Lower lobe of right lung (tissue), 2 donors: ENCODE results near the gene TRIM8. TPM values are rescaled to one million over a fixed set of nuclear protein-coding genes. Genes with fewer than 3 reads are reported as not detected.

Experiments
- ATAC-seq, 2 donors: fragments of 200-7000 bp; cut with Tn5 transposase; one replicate each; pipeline ENCODE4 v1.9.1; 2020 to 2022; ENCODE audit warnings: mild to moderate bottlenecking in 2 of 2, moderate library complexity in 2 of 2
- DNase-seq: peaks from one replicate; pipeline ENCODE4 v3.0.0-alpha.2; 2020
- H3K27ac ChIP-seq: fragments of 200-600 bp; one replicate; pipeline ENCODE4 v1.8.0; 2022
- H3K27me3 ChIP-seq: fragments of 200-600 bp; one replicate; pipeline ENCODE4 v1.8.0; 2022; ENCODE audit warnings: low read depth
- H3K36me3 ChIP-seq: fragments of 200-600 bp; one replicate; pipeline ENCODE4 v1.8.0; 2022; ENCODE audit warnings: mild to moderate bottlenecking
- H3K4me1 ChIP-seq: fragments of 200-600 bp; one replicate; pipeline ENCODE4 v1.8.0; 2022
- H3K4me3 ChIP-seq: fragments of 200-600 bp; one replicate; pipeline ENCODE4 v1.8.0; 2022; ENCODE audit warnings: mild to moderate bottlenecking
- H3K9me3 ChIP-seq: fragments of 200-600 bp; one replicate; pipeline ENCODE4 v1.8.0; 2022
- CTCF ChIP-seq: fragments of 200-600 bp; IDR thresholded peaks from one replicate; pipeline ENCODE4 v1.8.0; 2022; ENCODE audit warnings: antibody characterized with exemption, mild to moderate bottlenecking
- intact Hi-C: fragments of 100-400 bp; cut with DNase I; formaldehyde crosslinking; loops from one replicate; pipeline ENCODE4 v1.11.0; 2022
- total RNA-seq: library from RNA; stranded (reverse); fragmentation: NEBNext Ultra II Directional; extraction: Animal tissue kit (Norgen Biotek cat#: 25700); gene quantifications from one replicate; pipeline ENCODE4 v1.2.1, GENCODE V29; 2021
- donor health status: DM: no; HTN: yes; CAD: no; lungs with severe emphysema.

TRIM8 gene
- total RNA-seq, 1 donor from 2014 or later, result 142 TPM

GRCh38 chr10:102701796-102702195 lies 57.5 kb downstream of the TRIM8 start:
- DNase-seq, result no peak
- Histone ChIP-seq H3K4me3 (no peak overlapping the region), H3K27ac (no peak overlapping the region), H3K36me3 (peaks cover 29% of the 10 kb centered on the region), H3K4me1 (no peaks in the 10 kb centered on the region), H3K27me3 (no peaks in the 10 kb centered on the region), H3K9me3 (no peaks in the 10 kb centered on the region)
- intact Hi-C loops, result no loop called here
- no peak for TF ChIP-seq CTCF
- ATAC-seq, result no peak

DNA sequence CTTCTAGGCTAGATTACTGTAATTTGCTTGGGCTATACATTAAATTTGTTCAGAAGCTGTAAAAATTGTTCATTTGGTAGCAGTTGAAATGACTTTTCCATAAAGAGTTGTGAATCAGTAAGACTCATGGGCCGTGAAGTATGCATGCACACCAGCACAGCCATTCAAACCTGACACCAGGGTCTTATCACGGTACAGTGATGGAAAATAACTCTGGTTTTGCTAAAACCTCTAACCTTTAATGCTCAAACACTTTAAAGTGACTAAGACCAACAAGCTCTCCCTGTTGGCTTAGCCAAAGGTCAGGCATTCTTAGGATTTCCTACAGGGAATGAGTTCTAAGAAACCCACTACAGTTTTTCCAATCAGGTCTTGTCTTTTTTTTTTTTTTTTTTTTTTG lies 58.5 kb downstream of the TRIM8 start:
- DNase-seq (no peak), ATAC-seq (no peak)
- intact Hi-C loops, result no loop called here
- H3K4me1 ChIP-seq, result no peaks in the 10 kb centered on the region
- H3K27ac ChIP-seq, result no peak overlapping the region
- H3K27me3 ChIP-seq, result no peaks in the 10 kb centered on the region
- H3K36me3 ChIP-seq, result peaks cover 21% of the 10 kb centered on the region
- H3K4me3 ChIP-seq, result no peak overlapping the region
- H3K9me3 ChIP-seq, result no peaks in the 10 kb centered on the region
- TF ChIP-seq CTCF, result no peak

DNA sequence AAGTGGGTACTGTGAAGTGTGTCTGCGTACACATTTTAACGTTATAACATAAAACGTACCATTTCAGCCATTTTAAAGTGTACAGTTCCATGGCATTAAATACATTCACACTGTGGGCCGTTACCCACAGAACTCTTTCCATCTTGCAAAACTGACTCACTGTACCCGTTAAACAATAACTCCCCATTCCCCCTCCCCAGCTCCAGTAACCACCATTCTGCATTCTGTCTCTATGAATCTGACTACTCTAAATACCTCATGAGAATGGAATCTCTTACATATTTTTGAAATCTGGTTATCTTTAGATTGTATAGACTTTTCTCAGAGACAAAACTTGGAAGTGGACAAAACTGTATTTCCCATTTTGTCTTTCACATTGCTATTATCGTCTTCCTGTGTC lies 60.6 kb downstream of the TRIM8 start:
- TF ChIP-seq CTCF, result no peak
- H3K27me3 ChIP-seq, result no peaks in the 10 kb centered on the region
- intact Hi-C loops, result no loop called here
- no peak overlapping the region for H3K4me3 ChIP-seq
- no peaks in the 10 kb centered on the region for H3K4me1 ChIP-seq
- H3K9me3 ChIP-seq, result no peaks in the 10 kb centered on the region
- ATAC-seq, result no peak
- DNase-seq, result no peak
- no peak overlapping the region for H3K27ac ChIP-seq
- peaks cover 6% of the 10 kb centered on the region for H3K36me3 ChIP-seq

GRCh38 chr10:102705531-102705930 lies 61.3 kb downstream of the TRIM8 start:
- no peak overlapping the region for H3K27ac ChIP-seq
- H3K9me3 ChIP-seq, result no peaks in the 10 kb centered on the region
- no peak for TF ChIP-seq CTCF
- no peak for DNase-seq
- no peaks in the 10 kb centered on the region for H3K27me3 ChIP-seq
- intact Hi-C loops, result no loop called here
- H3K4me1 ChIP-seq, result no peaks in the 10 kb centered on the region
- ATAC-seq, result no peak
- peaks cover 6% of the 10 kb centered on the region for H3K36me3 ChIP-seq
- no peak overlapping the region for H3K4me3 ChIP-seq

Other genes with a start within 250 kb of the TRIM8 start
- gene NFKB2, start 248.8 kb upstream of the TRIM8 start, total RNA-seq, result 30.9 TPM
- 5.3 TPM for gene PSD, start 225.7 kb upstream of the TRIM8 start, total RNA-seq
- gene FBXL15, start 223.6 kb upstream of the TRIM8 start, total RNA-seq, result 16.6 TPM
- gene CUEDC2, start 211.9 kb upstream of the TRIM8 start, total RNA-seq, result 41.2 TPM
- 5.7 TPM for gene C10orf95, start 192.9 kb upstream of the TRIM8 start, total RNA-seq
- 88.0 TPM for gene ACTR1A, start 141.8 kb upstream of the TRIM8 start, total RNA-seq
- 14.3 TPM for gene SUFU, start 140.5 kb upstream of the TRIM8 start, total RNA-seq
- gene ARL3, start 69.9 kb downstream of the TRIM8 start, total RNA-seq, result 7.3 TPM
- 10.0 TPM for gene SFXN2, start 70.2 kb downstream of the TRIM8 start, total RNA-seq
- gene WBP1L, start 99.5 kb downstream of the TRIM8 start, total RNA-seq, result 44.5 TPM
- 0.80 TPM for gene CYP17A1, start 192.9 kb downstream of the TRIM8 start, total RNA-seq
- 21.9 TPM for gene BORCS7, start 209.8 kb downstream of the TRIM8 start, total RNA-seq
- gene AS3MT, start 225.0 kb downstream of the TRIM8 start, total RNA-seq, result 1.9 TPM